Measurements from ENCODE around the gene GPR153. TPM values are rescaled to one million over a fixed set of nuclear protein-coding genes. Genes with fewer than 3 reads are reported as not detected.

Gene GPR153
- total and polyA plus RNA-seq, 4 donors: 0.37 to 5.9 (median 2.7) TPM

GRCh38 chr1:6251681-6252373 is 9.1 kb downstream of the GPR153 start:
- Histone ChIP-seq H3K9ac (ENCODE audit: low read depth in 1 of 2, low read length in 2 of 2) (no peak overlapping the region), H3K27me3 (ENCODE audit: control insufficient read depth in 4 of 4, insufficient read depth in 4 of 4, low read length in 3 of 4) (peaks cover 0 to 5% (median 2%) of the 10 kb centered on the region in 4 donors), H3K4me1 (ENCODE audit: control insufficient read depth in 4 of 4, insufficient read depth in 4 of 4, low read length in 3 of 4) (peaks cover 0 to 18% (median 6%) of the 10 kb centered on the region in 4 donors), H3K4me3 (ENCODE audit: low read depth in 1 of 3, low read length in 3 of 3) (no peak overlapping the region), H3K9me3 (ENCODE audit: control insufficient read depth in 4 of 4, low read length in 3 of 4) (no peaks in the 10 kb centered on the region), H3K36me3 (ENCODE audit: control insufficient read depth in 4 of 4, insufficient read depth in 3 of 4, low read depth in 1 of 4, low read length in 3 of 4) (no peaks in the 10 kb centered on the region), H3K27ac (ENCODE audit: low read depth in 1 of 2, low read length in 2 of 2) (no peak overlapping the region)
- DNase-seq (ENCODE audit: low spot score): no peak
- 81% methylated on average over 15 of the region's 15 CpGs for WGBS
- TF ChIP-seq YY1 (IDR thresholded peaks at IDR 0.05) (no peak), JUND (IDR thresholded peaks at IDR 0.05) (no peak), ATF3 (IDR thresholded peaks at IDR 0.05) (no peak), GABPA (IDR thresholded peaks at IDR 0.05 in 1 of 2, conservative IDR thresholded peaks at IDR 0.05 in 1 of 2) (no peak), RAD21 (IDR thresholded peaks at IDR 0.05) (no peak), MAX (IDR thresholded peaks at IDR 0.05) (no peak), EGR1 (IDR thresholded peaks at IDR 0.05; ENCODE audit: low read depth in 2 of 2) (no peak), CTCF (IDR thresholded peaks at IDR 0.05; ENCODE audit: low read depth, low read length, missing input control) (no peak), REST (IDR thresholded peaks at IDR 0.05) (no peak)

GRCh38 chr1:6251233-6251632 is 9.7 kb downstream of the GPR153 start:
- Histone ChIP-seq H3K27me3 (ENCODE audit: control insufficient read depth in 4 of 4, insufficient read depth in 4 of 4, low read length in 3 of 4) (peaks cover 0 to 6% (median 2%) of the 10 kb centered on the region in 4 donors), H3K27ac (ENCODE audit: low read depth in 1 of 2, low read length in 2 of 2) (no peak overlapping the region), H3K9me3 (ENCODE audit: control insufficient read depth in 4 of 4, low read length in 3 of 4) (no peaks in the 10 kb centered on the region), H3K36me3 (ENCODE audit: control insufficient read depth in 4 of 4, insufficient read depth in 3 of 4, low read depth in 1 of 4, low read length in 3 of 4) (no peaks in the 10 kb centered on the region), H3K4me1 (ENCODE audit: control insufficient read depth in 4 of 4, insufficient read depth in 4 of 4, low read length in 3 of 4) (peaks cover 0 to 23% (median 8%) of the 10 kb centered on the region in 4 donors), H3K4me3 (ENCODE audit: low read depth in 1 of 3, low read length in 3 of 3) (no peak overlapping the region), H3K9ac (ENCODE audit: low read depth in 1 of 2, low read length in 2 of 2) (no peak overlapping the region)
- 92% methylated on average over 19 of the region's 19 CpGs for WGBS
- no peak for DNase-seq (ENCODE audit: low spot score)
- no peak for TF ChIP-seq FOXA2 (IDR thresholded peaks at IDR 0.05)

Measured in liver (tissue), 9 donors.